A549 (cell line): ENCODE results near the gene CLDN5.

ENCODE experiments used
- CEBPB ChIP-seq, 2 experiments: fragments of >200 bp in 1 of 2; sonication (Bioruptor Twin) in 1 of 2; formaldehyde crosslinking in 1 of 2; IDR thresholded peaks; 2 replicates each; pipeline ENCODE4 v1.6.1; 2012 to 2016
- CTCF ChIP-seq: fragments of >200 bp; sonication (Bioruptor Twin); formaldehyde crosslinking; IDR thresholded peaks from 3 replicates; pipeline ENCODE4 v1.5.1; 2016
- MAFK ChIP-seq: fragments of 450-650 bp; IDR thresholded peaks from 2 replicates; pipeline ENCODE4 v1.6.1; 2014; ENCODE audit not compliant: partially characterized antibody
- POLR2A ChIP-seq: IDR thresholded peaks from 2 replicates; pipeline ENCODE4 v1.6.1; 2012; ENCODE audit warnings: mild to moderate bottlenecking, low read length
- POLR2AphosphoS2 ChIP-seq: conservative IDR thresholded peaks from 2 replicates; pipeline ENCODE4 v1.6.1; 2012; ENCODE audit warnings: low read length, improper control_type of control experiment, inconsistent platforms
- RNF2 ChIP-seq: fragments of 200-600 bp; sonication (generic); IDR thresholded peaks from 2 replicates; pipeline ENCODE4 v1.6.1; 2016; ENCODE audit warnings: low read depth, mild to moderate bottlenecking, antibody characterized with exemption, moderate library complexity, borderline replicate concordance
- TF ChIP-seq, protein P1 (sequence below): IDR thresholded peaks from 2 replicates; pipeline ENCODE4 v1.6.1; 2012
- TF ChIP-seq, protein P2 (sequence below): fragments of >200 bp; sonication (Bioruptor Twin); formaldehyde crosslinking; IDR thresholded peaks from 3 replicates; pipeline ENCODE4 v1.6.1; 2016

DNA sequence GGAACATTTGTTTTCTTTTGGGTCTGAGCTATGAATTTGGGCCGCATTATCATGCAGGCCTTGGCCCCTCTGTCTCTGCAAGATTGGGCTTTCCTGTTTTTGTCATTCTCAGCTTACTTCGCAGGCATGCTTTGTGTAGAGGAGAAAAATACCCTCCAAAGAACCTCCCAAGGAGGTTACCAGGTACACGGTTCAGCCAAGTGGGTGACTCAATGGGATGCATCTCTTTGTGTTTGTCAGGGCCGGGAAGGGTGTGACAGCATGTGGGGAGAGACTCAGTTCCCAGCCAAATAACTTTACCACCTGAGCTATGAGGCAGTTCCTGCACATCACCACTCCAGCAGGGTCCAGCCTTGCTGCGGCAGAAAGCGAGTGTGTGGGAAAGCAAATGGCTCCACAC, 47.8 kb upstream of the CLDN5 start:
- TF ChIP-seq CTCF (no peak), POLR2A (no peak), CEBPB (IDR thresholded peaks at IDR 0.05) (no peak), POLR2AphosphoS2 (no peak), RNF2 (no peak), MAFK (no peak)
- TF ChIP-seq, protein P1, sequence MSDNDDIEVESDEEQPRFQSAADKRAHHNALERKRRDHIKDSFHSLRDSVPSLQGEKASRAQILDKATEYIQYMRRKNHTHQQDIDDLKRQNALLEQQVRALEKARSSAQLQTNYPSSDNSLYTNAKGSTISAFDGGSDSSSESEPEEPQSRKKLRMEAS = no peak
- TF ChIP-seq, protein P2, sequence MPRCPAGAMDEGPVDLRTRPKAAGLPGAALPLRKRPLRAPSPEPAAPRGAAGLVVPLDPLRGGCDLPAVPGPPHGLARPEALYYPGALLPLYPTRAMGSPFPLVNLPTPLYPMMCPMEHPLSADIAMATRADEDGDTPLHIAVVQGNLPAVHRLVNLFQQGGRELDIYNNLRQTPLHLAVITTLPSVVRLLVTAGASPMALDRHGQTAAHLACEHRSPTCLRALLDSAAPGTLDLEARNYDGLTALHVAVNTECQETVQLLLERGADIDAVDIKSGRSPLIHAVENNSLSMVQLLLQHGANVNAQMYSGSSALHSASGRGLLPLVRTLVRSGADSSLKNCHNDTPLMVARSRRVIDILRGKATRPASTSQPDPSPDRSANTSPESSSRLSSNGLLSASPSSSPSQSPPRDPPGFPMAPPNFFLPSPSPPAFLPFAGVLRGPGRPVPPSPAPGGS = no peak
